MV-4-11 (cell line): ENCODE measurements around the gene NRXN2.

Experiments
- DNase-seq: peaks from one replicate; lab custom pipeline; 2025; lab: John Stamatoyannopoulos, UW

Gene NRXN2

DNA sequence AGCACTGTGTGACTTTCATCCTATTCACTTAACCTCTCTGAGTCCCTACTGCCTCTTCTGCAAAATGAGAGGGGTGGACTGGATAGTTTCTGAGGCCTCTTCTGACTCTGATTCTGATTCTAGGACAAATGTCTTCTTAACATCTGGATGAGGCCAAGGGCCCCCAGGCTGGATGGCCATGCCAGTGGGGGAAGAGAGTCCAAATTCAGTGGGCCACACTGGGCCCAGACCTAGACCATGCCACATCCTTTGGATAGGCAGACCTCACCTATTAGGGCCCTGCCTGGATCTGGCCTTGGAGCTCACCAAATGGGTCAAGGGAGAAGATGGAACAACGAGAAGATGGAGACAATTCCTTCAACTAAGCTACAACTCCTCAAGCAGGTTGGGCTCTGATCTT lies 24.6 kb downstream of the NRXN2 start:
- DNase-seq, result no peak

DNA sequence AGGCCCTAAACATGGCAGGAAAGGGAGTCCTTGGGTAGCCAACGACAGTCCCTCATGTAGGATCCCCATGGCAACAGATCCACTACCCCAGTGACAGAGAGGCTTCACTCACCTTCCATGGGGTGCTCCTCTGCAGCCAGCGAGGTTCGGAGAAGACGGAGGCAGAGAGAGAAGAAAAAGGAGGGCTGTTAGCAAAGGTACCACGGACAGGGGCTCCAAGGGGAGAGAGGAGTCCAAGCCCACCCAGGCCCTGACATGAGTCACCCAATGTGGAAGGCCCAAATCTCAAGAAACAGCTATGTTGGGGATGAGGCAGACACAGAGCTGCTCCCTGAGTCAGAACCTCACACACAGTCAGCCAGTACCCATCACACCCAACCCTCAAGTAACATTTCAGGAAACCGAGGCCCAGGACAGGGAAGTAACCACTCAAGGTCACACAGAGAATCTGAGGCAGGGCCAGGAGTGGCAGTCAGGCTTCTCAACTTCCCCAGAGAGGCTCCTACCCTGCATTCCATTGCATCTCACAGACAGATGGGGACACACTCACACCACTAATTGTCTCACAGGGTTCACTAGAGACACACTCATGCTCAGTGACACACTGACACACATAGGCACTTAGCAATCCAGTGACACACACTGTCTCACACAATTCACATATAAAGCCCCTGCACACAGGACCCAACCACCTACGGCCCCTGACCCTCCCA lies 25.2 kb downstream of the NRXN2 start:
- no peak for DNase-seq

DNA sequence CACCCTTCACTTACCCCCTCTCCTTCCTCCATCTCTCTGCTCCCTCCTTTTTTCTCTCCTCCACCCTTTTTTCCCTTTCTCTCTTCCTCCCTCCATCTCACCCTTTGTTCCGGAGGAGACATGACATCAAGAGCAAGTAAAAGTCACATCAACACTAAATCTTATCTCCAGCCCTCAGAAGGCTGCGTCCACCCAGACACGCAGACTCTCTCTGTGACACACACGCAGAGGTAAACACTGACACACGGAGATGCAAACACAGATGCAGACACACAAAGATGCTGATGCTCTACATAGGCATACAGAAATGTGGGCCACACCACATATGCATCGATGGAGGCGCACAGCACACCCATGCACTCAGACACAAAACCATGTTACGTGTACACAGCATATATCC lies 27.0 kb downstream of the NRXN2 start:
- DNase-seq, result no peak

DNA sequence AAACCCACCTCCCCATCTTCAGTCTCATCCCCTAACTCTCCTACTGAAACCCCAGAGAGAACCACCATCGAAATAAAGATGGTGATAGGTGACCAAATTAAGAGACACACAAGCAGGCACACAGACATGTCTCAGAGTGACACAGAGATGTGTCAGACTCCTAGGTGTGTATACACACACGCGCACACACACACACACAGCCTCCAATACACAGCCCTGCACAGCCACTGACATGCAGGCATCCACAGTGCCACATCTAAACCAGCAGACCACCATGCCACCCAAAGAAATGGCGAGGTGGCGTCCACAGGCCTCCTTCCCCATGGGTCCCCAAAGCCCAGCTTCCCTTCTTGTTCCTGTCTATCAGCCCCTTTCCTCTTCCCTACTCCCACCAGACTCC lies 27.4 kb downstream of the NRXN2 start:
- no peak for DNase-seq

DNA sequence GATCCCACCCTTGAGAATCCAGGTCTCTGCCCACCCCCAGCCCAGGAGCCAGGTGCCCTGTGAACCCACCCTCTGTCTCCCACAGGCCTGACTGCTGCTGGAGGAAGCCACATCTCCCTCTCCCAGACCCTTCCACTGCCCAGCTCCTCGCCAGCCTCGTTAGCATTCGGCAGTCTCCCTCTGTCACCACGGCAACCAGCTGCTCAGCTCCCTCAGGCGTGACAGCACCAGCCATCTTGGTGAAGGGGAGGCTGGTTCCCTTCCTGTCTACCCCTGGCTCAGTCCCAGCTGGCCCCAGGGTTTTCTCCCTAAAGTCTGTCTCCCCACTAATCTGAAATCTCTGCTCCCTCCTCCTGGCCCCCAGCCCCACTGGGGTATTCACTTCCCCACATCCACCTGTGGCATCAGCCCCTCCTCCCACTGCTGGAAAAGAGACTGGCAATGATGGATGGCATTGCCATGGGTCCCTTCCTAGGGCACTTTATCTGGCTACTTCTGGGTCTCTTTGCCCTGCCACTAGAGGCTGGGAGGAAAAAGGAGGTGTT lies 28.1 kb downstream of the NRXN2 start:
- no peak for DNase-seq

DNA sequence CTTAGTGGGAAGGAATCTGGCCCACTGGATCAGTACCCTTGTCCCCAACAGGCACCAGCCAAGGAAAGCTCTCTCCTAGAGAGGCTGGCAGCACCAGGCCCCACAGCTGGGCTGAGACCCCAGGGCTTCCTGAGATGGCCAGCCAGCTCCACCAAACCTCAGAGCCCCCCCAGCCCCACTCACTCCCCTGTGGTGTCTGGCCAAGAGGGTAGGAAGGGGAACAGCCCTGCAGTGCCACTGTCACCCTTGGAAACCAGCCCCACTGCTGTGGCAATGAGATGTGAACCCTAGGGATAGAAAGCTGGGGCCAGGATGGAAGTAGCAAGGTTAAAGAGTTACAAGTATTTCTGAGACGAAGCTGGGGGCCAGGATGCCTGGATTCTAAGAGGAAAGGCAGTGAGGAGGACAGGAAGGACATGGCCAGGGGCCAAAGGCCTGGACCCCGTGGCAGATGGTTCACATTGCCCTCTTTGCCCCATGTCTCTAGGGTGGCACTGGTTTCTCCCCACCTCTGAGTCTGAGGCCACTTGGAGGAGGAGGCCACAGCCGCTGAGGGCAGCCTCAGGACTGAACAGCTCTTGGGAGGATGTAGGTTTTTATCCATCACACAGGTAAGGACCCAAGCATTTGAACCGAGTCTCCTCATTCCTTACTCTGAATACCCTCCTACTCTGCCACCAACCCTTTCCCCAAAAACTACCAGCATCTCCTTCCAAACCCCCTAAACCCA lies 28.8 kb downstream of the NRXN2 start:
- DNase-seq, result no peak

DNA sequence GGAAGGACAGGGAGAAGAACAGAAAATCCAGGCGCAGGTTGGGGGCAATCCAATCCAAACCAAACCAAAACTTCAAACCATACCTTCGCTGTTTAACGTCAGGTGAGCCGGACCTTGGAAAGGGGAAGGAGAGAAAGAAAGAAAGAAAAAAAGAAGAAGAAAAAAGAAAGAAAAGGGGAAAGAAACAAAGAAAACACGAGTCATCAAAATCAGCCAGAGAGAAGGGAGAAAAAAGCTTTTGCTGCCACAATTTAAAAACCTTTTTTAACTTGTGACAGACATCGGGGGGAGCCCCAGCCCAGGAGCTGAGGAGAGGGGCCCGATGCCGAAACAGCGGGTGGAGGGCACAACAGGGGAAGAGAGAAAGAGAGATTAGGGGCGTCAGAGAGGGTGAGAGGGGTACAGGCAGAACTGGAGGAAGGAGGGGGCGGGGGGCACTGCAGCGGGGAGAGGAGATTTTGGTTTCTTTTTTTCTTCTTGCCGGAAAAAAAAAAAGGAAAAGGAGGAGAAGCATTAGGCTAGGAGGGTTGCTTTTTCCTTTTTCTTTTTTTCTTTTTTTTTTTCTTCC lies 30.1 kb downstream of the NRXN2 start:
- DNase-seq, result no peak

DNA sequence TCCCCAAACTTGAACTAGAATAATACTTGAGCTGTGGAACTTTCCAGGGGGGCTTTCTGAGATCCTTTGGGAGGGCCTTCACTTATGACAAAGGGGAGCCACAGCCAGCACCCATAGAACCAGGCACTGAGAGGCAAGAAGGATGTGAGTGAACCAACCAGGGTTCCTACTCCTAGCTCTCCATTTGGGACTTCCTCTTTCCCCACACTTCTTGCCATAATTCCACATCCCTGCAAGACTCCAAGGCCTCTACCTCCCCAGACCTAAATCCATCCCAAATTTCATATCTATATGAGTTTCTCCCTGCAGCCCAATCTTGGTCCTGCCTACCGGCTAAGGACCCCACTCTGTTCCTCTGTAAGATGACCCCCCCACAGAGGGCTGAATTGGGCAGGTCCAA lies 31.5 kb downstream of the NRXN2 start:
- no peak for DNase-seq

DNA sequence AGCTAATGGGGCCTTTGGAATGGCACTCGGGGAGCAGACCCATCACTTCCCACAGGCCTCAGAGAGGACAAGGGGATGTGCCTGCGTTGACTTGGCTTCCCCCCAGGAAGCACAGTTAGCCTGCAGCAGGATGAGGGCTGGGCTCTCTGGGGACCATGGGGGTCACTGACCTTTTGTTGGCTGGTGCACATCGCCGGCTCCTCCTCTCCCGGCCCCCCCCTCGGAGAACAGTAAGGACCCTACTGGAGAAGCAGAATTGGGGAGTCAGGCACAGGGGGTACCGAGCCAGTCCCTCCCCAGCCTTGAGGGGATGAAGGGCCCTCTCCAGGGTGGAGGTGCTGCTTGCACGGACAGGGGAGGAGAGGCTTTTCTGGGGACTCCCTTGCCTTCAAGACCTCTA lies 32.8 kb downstream of the NRXN2 start:
- no peak for DNase-seq

DNA sequence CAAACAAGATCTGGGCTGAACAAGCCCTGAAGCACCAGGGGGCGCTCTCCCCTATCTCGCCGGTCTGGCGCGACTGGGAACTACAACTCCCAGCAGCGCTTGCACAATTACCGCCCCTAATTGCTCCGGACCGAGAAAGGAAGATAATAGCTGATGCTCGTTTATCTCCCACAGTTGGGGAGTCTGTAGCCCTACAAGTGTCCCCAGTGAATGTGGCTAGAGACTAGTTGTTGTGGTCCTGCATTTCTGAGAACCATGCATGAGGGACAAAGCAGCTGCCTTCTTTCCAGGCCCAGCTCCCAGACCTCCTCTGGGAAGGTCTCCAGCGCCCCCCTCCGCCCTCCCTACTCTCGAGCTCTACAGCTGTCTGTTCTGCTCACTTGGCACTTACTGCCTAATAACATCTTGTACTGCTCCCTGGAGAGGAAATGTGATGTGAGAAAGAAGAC lies 34.4 kb downstream of the NRXN2 start:
- DNase-seq, result peak; percentile 84

DNA sequence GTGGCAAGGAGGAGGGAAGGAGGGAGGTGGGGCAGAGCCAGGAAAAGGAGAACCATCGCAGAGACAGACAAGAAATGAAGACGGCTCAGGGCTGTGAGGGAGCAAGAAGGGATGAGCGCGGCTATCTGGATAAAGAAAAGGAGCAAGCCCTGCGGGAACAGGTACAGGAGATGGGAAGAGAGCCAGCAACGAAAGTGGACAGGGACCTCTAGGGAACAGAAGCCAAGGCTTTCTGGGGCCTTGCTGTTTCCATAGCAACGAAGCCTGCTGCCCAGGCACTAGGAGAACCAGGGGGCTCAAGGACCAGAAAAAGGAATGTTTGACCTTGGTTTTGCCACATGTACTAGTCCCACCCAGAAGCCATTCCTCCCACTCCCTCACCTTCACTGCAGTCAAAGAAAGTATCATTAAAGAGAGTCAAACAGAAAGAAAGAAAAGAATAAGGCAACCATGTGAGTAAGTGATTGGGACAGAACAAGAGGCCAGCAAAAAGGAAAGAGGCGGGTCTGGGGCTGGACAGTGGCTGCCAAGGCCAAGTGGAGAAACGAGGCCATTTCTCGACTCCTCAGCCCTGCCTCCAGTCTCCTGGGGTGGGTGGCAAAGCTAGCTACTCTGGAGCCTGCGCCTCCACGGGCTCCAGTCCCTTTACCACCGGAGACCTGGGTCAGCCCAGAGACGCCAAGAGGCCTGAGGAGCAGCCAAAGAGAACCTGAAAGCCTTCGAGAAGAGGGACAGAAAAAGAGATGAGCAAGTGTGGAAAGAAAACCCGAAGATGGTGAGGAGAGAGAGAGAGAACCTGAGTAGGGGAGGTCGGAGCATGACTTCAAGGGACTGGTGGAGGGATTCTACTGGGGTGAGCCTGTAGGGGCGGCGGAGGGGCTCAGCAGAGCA lies 35.1 kb downstream of the NRXN2 start:
- no peak for DNase-seq

DNA sequence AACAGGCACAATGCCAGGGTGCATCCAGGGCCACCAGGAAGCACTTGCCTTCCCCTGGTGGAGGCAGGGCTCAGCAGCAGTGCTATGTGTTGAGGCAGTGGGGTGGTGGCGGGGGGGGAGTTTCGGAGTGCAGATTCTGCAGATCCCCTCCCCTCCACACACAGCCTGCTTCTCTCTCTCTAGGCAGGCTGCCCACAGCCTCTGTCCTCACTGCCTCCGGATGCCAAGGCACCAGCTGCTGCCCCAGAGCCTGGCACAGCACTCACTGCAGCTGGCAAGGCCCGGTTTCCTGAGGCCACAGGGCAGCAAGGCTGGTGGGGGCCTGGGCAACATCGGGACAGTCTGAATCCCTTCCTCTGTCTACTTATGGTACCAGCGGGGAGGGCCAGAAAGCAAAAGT lies 35.8 kb downstream of the NRXN2 start:
- no peak for DNase-seq

DNA sequence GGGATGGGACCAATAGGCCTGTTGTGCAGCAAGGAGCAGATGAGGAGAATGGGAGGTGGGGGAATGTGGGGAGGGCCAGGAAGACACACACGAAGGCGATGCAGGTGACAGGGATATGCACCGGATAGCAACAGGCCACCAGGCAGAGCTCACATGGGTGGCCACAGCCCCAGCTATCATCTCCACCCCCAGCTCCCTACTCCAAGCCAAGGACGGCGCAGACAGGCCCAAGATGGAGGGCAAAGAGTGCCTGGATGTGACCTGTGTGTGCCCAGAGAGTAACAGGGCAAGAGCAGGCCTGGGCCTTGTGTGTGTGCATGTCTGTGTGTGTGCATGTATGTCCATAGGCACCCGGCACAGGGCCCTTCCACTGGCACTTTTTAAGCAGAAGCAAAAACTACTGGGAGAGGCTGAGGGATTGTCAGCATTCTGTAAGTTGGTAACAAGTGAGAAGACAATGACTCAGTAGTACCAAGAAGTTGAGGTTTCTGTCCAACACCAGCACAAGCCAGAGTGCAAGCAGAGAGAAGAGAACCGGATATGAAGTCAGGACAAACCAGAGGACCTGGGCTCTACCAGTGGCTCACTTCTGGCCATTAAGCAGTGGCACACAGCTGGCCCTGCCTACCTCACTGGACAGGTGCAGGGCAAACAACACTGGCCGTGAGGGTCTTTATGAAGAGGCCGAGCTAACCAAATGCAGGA lies 36.4 kb downstream of the NRXN2 start:
- DNase-seq, result no peak

DNA sequence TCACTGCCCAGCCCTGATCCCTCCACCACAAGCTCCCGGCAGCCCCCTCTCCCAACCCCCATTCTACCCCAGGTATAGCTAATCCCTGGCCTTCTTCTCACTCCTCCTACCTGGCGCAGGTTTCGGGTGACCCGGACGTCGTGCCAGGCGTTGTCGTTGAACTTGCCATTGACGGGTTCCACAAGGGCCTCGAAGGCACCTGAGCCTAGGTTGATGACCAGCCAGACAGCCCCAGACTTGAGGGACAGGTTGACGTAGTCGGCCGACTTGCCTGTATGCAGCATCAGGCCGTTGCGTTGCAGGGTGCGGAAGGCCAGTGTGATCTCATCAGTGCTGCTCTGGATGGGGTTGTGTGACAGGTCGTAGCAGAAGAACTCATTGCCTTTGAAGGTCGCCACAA lies 37.5 kb downstream of the NRXN2 start:
- DNase-seq, result no peak

DNA sequence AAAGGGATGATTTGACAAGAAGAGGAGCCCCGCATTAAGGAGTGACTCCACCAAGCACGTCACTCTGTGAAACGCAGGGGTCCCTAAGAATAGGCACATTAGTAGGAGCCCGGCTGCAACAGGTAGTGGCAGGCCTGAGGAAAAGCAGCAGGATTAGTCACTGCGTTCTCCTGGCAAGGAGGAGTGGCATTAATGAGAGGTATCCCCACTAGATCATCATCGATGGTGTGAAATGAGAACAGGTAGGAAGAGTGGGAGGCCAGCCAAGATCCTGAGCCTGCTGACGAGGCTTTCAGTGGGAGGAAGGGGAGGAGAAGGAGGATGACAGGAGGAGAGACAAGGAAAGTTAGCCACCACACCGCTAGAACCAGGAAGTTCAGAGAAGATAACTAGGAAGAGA lies 38.6 kb downstream of the NRXN2 start:
- no peak for DNase-seq

DNA sequence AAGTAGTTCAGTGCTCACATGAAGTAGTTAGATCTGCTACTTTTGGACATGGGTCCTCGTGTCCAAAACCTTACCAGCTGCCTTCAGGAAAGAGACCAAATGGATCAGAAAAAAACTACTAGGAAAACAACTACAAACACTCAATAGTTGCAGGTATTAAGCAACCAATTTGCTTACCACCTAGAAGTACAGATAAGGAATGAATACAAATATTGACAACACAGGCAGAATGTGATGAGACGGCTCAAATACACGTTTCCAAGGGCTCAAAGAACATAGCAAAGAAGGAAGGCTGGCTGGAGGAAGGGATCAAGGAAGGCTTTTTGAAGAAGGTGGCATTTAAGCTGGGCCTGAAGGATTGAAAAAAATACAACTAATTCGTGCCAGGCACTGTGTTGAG lies 41.8 kb downstream of the NRXN2 start:
- DNase-seq, result no peak

DNA sequence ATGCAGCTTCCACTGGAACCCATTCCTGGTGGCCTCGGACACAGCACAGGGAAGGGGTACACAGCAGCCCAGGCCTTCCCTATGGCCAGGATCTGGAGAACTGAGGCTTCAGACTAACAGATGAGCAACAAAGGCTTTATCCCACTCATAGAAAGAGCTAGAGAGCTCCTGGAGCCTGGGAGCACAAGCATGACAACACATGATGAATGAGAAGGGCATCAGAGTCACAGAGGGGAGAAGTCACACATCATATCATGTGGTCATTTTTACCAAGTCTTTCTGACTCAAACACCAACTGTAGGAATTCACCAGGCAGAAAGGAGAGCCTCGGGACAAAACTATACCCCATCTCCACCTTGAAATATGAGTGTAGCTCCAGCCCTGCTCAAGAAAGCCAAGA lies 43.2 kb downstream of the NRXN2 start:
- DNase-seq, result no peak

DNA sequence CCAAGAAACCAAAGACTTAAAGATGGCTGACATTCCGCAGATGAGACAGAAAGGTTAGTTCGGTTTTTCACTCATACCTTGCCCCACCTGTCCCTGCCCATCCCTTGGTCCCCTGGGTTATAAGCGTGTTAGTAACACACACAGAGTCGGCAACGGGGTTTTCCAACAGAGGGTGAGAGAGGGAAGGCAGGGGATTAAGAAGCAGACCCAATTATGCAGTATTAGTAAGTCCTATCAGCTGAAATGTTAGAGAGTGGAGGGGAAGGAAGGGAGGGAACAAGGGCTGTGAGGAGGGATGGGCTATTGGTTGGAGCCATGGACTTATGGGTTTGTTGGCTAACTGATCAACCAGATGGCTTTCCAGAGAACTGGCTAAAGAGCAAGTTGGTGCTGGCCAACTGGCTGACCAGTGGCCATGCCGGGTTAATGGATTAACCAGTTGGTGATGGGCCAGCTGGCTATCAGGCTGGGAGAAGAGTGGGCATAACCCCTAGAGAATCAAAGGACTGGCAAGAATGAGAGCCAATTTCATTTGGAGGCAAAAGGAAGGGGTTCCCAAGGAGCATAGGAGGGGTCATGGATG lies 45.5 kb downstream of the NRXN2 start:
- DNase-seq, result no peak

DNA sequence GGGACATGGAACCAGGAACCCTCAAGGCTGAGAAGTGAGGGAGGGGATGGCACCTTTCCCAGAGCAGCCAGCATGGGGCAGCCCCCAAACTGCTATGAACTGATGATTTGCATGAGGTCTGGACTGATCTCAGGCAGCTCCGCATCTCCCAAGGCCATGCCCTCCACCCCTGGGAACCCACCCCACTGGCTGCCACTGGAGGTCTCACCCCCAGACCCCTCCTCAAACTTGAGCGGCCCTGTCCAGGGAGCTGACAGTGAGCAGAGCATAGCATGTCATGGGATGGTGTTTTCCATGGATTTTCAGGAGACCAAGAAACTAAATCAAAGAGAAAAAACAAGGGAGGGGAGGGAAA lies 46.8 kb downstream of the NRXN2 start:
- no peak for DNase-seq

DNA sequence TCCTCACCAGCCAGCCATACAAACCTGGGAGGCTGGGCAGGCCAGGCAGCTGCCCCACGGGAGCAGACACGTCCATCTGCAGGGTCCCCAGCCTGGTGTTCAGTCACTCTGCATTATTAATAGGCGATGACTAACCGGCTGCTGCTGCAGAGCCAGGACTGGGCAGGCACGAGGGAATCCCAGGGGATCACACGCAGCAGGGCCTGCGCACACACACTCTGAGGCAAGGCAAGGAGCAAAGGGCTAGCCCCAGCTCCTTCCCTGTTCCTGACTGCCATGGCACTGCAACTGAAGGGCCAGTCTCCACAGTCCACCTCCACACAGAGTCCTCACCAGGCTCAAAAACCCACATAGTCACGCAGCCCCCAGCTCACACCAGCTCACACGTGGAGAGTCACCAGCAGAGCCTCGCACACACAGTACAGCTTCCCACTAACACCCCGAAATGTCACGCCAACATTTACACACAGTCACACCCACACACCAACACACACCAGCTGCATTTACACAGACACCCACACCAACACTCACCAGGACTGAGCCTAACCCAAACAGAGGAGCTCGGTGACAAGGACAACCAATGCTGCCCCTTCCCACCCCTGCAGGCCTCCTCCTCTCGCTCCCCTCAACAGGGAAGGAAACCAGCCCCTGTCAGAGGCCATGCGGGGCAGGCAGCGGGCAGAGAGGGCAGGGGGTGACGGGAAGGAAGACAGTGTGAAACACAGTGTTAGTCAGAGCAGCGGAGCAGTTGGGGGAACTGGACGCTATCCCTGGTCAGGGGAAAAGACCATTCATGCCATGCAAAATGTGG lies 47.3 kb downstream of the NRXN2 start:
- DNase-seq, result no peak
